CD4-positive, alpha-beta T cell treated with Interleukin-6 at 100 ng/mL for 8 hours (primary cell): ENCODE measurements around the gene FBXL5.
A peak's percentile ranks its signal among the peaks of the same experiment; 100 is the strongest.

Experiments
- DNase-seq: peaks from one replicate; pipeline ENCODE4 v3.0.0-alpha.2; 2020; ENCODE audit warnings: mixed read lengths, low spot score

Gene FBXL5

GRCh38 chr4:15655223-15656037, at the start of gene FBXL5:
Gene FBXL5 (minus strand): TSS chr4:15655357. CDS start chr4:15655287, 70 bp downstream.
- peak; percentile 77 for DNase-seq

- DNase-seq: no peak
Measured at GRCh38 chr4:15704129-15704528, 49.0 kb upstream of the FBXL5 start.

GRCh38 chr4:15703439-15703838, 48.3 kb upstream of the FBXL5 start:
- no peak for DNase-seq

- peak; percentile 34 for DNase-seq
Measured at GRCh38 chr4:15702941-15703403, 47.8 kb upstream of the FBXL5 start, which contains the start of gene BST1. Gene BST1 (plus strand): TSS chr4:15703065. CDS start chr4:15703145, 80 bp downstream.

- no peak for DNase-seq
Measured at GRCh38 chr4:15696866-15697265, 41.7 kb upstream of the FBXL5 start.

- no peak for DNase-seq
Measured at GRCh38 chr4:15695729-15696128, 40.6 kb upstream of the FBXL5 start.

GRCh38 chr4:15695240-15695699, 40.1 kb upstream of the FBXL5 start:
- no peak for DNase-seq

GRCh38 chr4:15694431-15694830, 39.3 kb upstream of the FBXL5 start:
- DNase-seq: no peak

GRCh38 chr4:15692602-15693001, 37.4 kb upstream of the FBXL5 start:
- DNase-seq: no peak

GRCh38 chr4:15691346-15692135, 36.4 kb upstream of the FBXL5 start:
- no peak for DNase-seq

GRCh38 chr4:15690020-15690809, 35.1 kb upstream of the FBXL5 start:
- DNase-seq: no peak

- DNase-seq: no peak
Measured at GRCh38 chr4:15689540-15689939, 34.4 kb upstream of the FBXL5 start.

- no peak for DNase-seq
Measured at GRCh38 chr4:15688051-15688450, 32.9 kb upstream of the FBXL5 start.

GRCh38 chr4:15684498-15684897, 29.3 kb upstream of the FBXL5 start:
- no peak for DNase-seq

- no peak for DNase-seq
Measured at GRCh38 chr4:15683143-15683495, 28.0 kb upstream of the FBXL5 start.

- DNase-seq: no peak
Measured at GRCh38 chr4:15682242-15683142, 27.3 kb upstream of the FBXL5 start.

- peak; percentile 93 for DNase-seq
Measured at GRCh38 chr4:15681372-15682241, 26.4 kb upstream of the FBXL5 start, which contains the start of gene FAM200B. Gene FAM200B (plus strand): TSS chr4:15681827. CDS start chr4:15686978, 5,151 bp downstream.

GRCh38 chr4:15681067-15681371, 25.9 kb upstream of the FBXL5 start:
- no peak for DNase-seq

GRCh38 chr4:15677507-15677988, 22.4 kb upstream of the FBXL5 start:
- DNase-seq: no peak

GRCh38 chr4:15676899-15677298, 21.7 kb upstream of the FBXL5 start:
- no peak for DNase-seq
